Measurements from ENCODE around the gene TTLL1. TPM values are rescaled to one million over a fixed set of nuclear protein-coding genes. Genes with fewer than 3 reads are reported as not detected.
A peak's percentile ranks its signal among the peaks of the same experiment; 100 is the strongest.

Gene TTLL1
- total RNA-seq, 1 donor from 2014 or later = 16.9 TPM

DNA sequence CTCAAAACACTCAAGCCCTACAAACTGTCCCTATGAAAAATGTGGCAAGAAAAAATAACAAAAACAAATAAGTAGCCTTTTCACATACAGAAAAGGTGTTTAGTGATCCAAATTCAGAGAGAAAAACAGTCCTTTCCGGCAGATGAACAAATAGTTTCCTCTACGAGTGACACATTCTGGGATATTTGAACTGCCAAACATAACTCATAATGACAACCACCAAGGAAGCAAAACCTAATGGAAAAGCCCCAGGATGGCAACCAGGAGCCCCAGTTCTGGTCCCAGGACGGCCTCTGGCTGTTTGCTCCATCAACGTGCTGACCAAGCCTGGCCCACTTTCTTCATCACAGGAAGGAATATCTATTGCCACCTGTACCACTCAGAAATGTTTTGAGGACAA, 80.3 kb downstream of the TTLL1 start:
- no peaks in the 10 kb centered on the region for H3K36me3 Mint-ChIP-seq
- TF ChIP-seq, protein P1, sequence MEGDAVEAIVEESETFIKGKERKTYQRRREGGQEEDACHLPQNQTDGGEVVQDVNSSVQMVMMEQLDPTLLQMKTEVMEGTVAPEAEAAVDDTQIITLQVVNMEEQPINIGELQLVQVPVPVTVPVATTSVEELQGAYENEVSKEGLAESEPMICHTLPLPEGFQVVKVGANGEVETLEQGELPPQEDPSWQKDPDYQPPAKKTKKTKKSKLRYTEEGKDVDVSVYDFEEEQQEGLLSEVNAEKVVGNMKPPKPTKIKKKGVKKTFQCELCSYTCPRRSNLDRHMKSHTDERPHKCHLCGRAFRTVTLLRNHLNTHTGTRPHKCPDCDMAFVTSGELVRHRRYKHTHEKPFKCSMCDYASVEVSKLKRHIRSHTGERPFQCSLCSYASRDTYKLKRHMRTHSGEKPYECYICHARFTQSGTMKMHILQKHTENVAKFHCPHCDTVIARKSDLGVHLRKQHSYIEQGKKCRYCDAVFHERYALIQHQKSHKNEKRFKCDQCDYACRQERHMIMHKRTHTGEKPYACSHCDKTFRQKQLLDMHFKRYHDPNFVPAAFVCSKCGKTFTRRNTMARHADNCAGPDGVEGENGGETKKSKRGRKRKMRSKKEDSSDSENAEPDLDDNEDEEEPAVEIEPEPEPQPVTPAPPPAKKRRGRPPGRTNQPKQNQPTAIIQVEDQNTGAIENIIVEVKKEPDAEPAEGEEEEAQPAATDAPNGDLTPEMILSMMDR (conservative IDR thresholded peaks at IDR 0.05) = no peak
- H3K4me1 Mint-ChIP-seq (ENCODE audit: unreplicated experiment) = peaks cover 60% of the 10 kb centered on the region
- no peak for DNase-seq (ENCODE audit: extremely low spot score, unreplicated experiment)
- peak overlapping the region; percentile 31 for H3K27ac Mint-ChIP-seq
- H3K27me3 Mint-ChIP-seq = no peaks in the 10 kb centered on the region
- H3K4me3 Mint-ChIP-seq = peak overlapping the region; percentile 7
- H3K9me3 Mint-ChIP-seq = peaks cover under 1% of the 10 kb centered on the region

DNA sequence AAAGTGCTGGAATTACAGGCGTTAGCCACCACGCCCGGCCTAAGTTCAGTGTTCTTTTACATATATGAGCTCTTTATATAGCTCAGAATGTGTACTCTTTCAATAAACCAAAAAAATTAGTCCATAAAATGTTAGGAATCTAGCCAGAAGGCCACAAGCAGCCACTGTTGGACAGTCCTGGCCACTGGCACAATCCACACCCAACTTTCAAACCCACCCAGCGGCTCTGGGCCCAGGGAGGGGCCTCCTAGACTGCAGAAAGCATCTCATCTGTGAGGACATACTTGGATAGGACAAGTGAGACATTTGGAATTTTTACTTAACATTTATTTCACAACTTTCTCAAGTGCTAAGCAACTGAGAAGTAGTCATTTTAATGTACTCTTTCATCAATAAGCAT, 80.7 kb downstream of the TTLL1 start:
- DNase-seq (ENCODE audit: extremely low spot score, unreplicated experiment) = no peak

DNA sequence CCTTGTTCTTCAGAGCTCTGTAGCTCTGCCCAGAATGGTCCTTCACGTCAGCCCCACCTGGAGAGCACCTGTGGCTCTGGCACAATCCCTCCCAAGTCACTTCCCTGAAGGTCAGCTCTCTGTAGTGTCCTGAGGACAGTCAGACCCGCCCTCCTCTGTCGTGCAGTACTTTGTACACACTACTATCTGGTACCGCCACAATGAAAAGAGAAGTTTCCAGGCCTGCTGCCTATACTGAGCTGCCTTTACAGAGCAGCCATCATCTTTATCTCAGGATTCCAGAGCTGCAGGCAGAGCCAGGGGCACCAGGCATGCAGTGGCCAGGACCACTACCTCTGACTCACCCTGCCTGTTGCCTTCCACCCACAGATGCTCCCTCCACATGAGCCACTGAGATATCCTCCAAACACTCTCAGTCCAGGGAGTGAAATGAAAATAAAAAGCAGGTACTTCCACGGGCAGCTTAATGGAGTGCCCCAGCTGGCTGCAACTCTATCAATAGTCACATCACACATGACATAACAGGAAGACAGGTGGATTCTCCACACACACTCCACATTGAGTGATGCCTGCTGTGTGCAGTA, 81.6 kb downstream of the TTLL1 start:
- H3K4me1 Mint-ChIP-seq (ENCODE audit: unreplicated experiment) = peaks cover 59% of the 10 kb centered on the region
- H3K4me3 Mint-ChIP-seq = no peak overlapping the region
- no peak for DNase-seq (ENCODE audit: extremely low spot score, unreplicated experiment)

More for the DNA sequence above, 80.7 kb downstream of the TTLL1 start:
- peaks cover 4% of the 10 kb centered on the region for H3K9me3 Mint-ChIP-seq
- H3K36me3 Mint-ChIP-seq = peaks cover 4% of the 10 kb centered on the region
- TF ChIP-seq, protein P1 (conservative IDR thresholded peaks at IDR 0.05) = no peak
- H3K4me3 Mint-ChIP-seq = peak overlapping the region; percentile 7
- H3K4me1 Mint-ChIP-seq (ENCODE audit: unreplicated experiment) = peaks cover 61% of the 10 kb centered on the region
- H3K27ac Mint-ChIP-seq = peak overlapping the region; percentile 31
- H3K27me3 Mint-ChIP-seq = no peaks in the 10 kb centered on the region

DNA sequence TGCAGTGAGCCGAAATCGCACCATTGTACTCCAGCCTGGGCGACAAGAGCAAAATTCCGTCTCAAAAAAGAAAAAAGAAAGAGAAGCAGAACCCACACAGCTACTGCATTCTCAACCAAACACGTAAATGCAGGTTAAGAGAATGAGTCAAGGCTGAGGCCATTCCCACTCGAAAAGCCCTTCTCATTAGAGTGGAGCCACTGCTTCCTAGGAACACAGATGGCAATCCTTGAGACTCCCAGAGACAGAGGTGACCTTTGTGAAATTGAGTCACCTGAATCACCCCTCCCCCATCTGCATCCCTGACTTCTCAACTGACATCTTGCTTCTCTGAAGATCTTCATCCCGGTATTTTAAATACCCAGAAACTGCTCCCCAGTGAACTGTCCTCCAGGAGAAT, 82.4 kb downstream of the TTLL1 start:
- peaks cover 4% of the 10 kb centered on the region for H3K9me3 Mint-ChIP-seq
- peak overlapping the region; percentile 80 for H3K27ac Mint-ChIP-seq
- TF ChIP-seq, protein P1 (conservative IDR thresholded peaks at IDR 0.05) = no peak
- DNase-seq (ENCODE audit: extremely low spot score, unreplicated experiment) = no peak
- no peaks in the 10 kb centered on the region for H3K27me3 Mint-ChIP-seq
- H3K36me3 Mint-ChIP-seq = peaks cover 9% of the 10 kb centered on the region
- H3K4me3 Mint-ChIP-seq = no peak overlapping the region
- H3K4me1 Mint-ChIP-seq (ENCODE audit: unreplicated experiment) = peaks cover 68% of the 10 kb centered on the region

More for the DNA sequence above, 81.6 kb downstream of the TTLL1 start:
- Mint-ChIP-seq H3K9me3 (peaks cover 4% of the 10 kb centered on the region), H3K36me3 (peaks cover 4% of the 10 kb centered on the region), H3K27ac (peak overlapping the region; percentile 80), H3K27me3 (no peaks in the 10 kb centered on the region)
- TF ChIP-seq, protein P1 (conservative IDR thresholded peaks at IDR 0.05) = no peak

DNA sequence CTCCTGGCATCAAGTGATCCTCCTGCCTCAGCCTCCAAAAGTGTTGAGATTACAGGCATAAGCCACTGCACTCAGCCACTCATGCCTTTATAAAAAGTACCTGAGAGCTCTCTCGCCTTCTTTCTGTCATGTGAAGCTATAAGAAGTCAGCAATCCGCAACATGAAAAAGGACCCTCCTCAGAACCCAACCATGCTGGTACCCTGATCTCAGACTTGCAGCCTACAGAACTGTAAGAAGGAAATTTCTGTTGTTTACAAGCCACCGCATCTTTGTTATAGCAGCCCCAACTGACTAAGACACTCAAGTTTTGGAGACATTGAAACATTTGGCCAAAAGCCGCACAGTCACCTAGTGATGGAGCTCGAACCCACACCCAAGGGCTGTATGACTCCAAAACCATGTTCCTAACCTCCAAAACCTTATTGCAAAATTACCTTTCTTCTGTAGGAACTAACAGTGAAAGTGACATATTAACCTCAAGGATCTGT, 83.1 kb downstream of the TTLL1 start:
- no peaks in the 10 kb centered on the region for H3K27me3 Mint-ChIP-seq
- TF ChIP-seq, protein P1 (conservative IDR thresholded peaks at IDR 0.05) = no peak
- no peak overlapping the region for H3K4me3 Mint-ChIP-seq
- no peak for DNase-seq (ENCODE audit: extremely low spot score, unreplicated experiment)
- peaks cover 70% of the 10 kb centered on the region for H3K4me1 Mint-ChIP-seq (ENCODE audit: unreplicated experiment)
- peaks cover 4% of the 10 kb centered on the region for H3K9me3 Mint-ChIP-seq
- H3K27ac Mint-ChIP-seq = no peak overlapping the region
- H3K36me3 Mint-ChIP-seq = peaks cover 9% of the 10 kb centered on the region
